ENCODE measurements around the gene CHMP6.

GRCh38 chr17:81027038-81027437 lies 35.4 kb downstream of the CHMP6 start:
- no peak for TF ChIP-seq CTCF (IDR thresholded peaks at IDR 0.05)
- TF ChIP-seq POLR2A (IDR thresholded peaks at IDR 0.05) = no peak

Measured in suprapubic skin (tissue), 3 donors.